OCI-LY7 (cell line): ENCODE measurements around the gene IER5L. TPM values are rescaled to one million over a fixed set of nuclear protein-coding genes. Genes with fewer than 3 reads are reported as not detected.

Source experiments
- BruUV-seq: library from RNA; stranded (reverse); fragments of 400-500 nt; replicated peaks from 2 replicates; lab custom pipeline; 2021; lab: Mats Ljungman, UMichigan
- CTCF ChIA-PET: fragments of 300-600 bp; sonication (Branson Sonifier 250); formaldehyde crosslinking; loops from one replicate; lab custom pipeline; 2022; ENCODE audit warnings: antibody characterized with exemption; ENCODE audit not compliant: unreplicated experiment; lab: Charles Lee
- POLR2A ChIA-PET: fragments of 300-600 bp; sonication (Branson Sonifier 250); formaldehyde crosslinking; loops from one replicate; lab custom pipeline; 2022; ENCODE audit warnings: antibody characterized with exemption; lab: Charles Lee
- DNase-seq: peaks from one replicate; pipeline ENCODE4 v3.0.0-alpha.2; 2015; ENCODE audit warnings: low spot score
- H2AFZ ChIP-seq: fragments of 200-600 bp; sonication (generic), shearing (Covaris generic); 2 replicates; pipeline ENCODE4 v1.6.1; 2014; ENCODE audit warnings: mild to moderate bottlenecking, antibody characterized with exemption, low read length, moderate library complexity
- H3K27ac ChIP-seq: fragments of 200-600 bp; sonication (generic); 2 replicates; pipeline ENCODE4 v1.5.1; 2014; ENCODE audit warnings: mixed run types, low read depth, mild to moderate bottlenecking, moderate library complexity, low read length, inconsistent platforms; ENCODE audit not compliant: poor library complexity, severe bottlenecking
- H3K36me3 ChIP-seq: fragments of 200-600 bp; sonication (generic); 2 replicates; pipeline ENCODE4 v1.6.1; 2014; ENCODE audit warnings: mild to moderate bottlenecking, antibody characterized with exemption, low read length, moderate library complexity, mixed read lengths; ENCODE audit not compliant: insufficient read depth
- H3K4me1 ChIP-seq: fragments of 200-600 bp; sonication (generic); 2 replicates; pipeline ENCODE4 v1.5.1; 2014; ENCODE audit warnings: mild to moderate bottlenecking, low read length; ENCODE audit not compliant: insufficient read depth, poor library complexity, severe bottlenecking
- H3K4me2 ChIP-seq: fragments of 200-600 bp; sonication (generic); 2 replicates; pipeline ENCODE4 v1.6.1; 2014; ENCODE audit warnings: mild to moderate bottlenecking, low read length
- H3K4me3 ChIP-seq: fragments of 200-600 bp; sonication (generic); 2 replicates; pipeline ENCODE4 v1.5.1; 2014; ENCODE audit warnings: mild to moderate bottlenecking, low read depth, low read length; ENCODE audit not compliant: poor library complexity, severe bottlenecking
- H3K79me2 ChIP-seq: fragments of 200-600 bp; sonication (generic); 2 replicates; pipeline ENCODE4 v1.6.1; 2016; ENCODE audit warnings: low read depth, mild to moderate bottlenecking, low read length, moderate library complexity, mixed read lengths; ENCODE audit not compliant: insufficient read depth
- H3K9me2 ChIP-seq: fragments of 200-600 bp; sonication (generic); 2 replicates; pipeline ENCODE4 v1.6.1; 2016; ENCODE audit warnings: mild to moderate bottlenecking, low read length, mixed read lengths; ENCODE audit not compliant: insufficient read depth
- H3K9me3 ChIP-seq: fragments of 200-600 bp; sonication (generic); 2 replicates; pipeline ENCODE4 v1.6.1; 2014; ENCODE audit warnings: mild to moderate bottlenecking, mixed run types, low read length, mixed read lengths
- H4K20me1 ChIP-seq: fragments of 200-600 bp; sonication (generic); 2 replicates; pipeline ENCODE4 v1.6.1; 2014; ENCODE audit warnings: mild to moderate bottlenecking, antibody characterized with exemption, low read length, moderate library complexity, mixed read lengths; ENCODE audit not compliant: insufficient read depth
- EZH2phosphoT487 ChIP-seq: fragments of 200-600 bp; sonication (generic); IDR thresholded peaks from 2 replicates; pipeline ENCODE4 v1.6.1; 2018; ENCODE audit warnings: low read depth, borderline replicate concordance, mild to moderate bottlenecking, mixed run types, antibody characterized with exemption, low read length, moderate library complexity, mixed read lengths
- intact Hi-C: fragments of 100-400 bp; cut with micrococcal nuclease; formaldehyde crosslinking; loops from one replicate; pipeline ENCODE4 v1.10.0; 2022; ENCODE audit not compliant: unreplicated experiment
- total RNA-seq, 2 experiments: library from RNA; depleted of rRNA in 1 of 2; stranded (reverse); fragments of >200 nt in 1 of 2; shearing (Covaris generic) in 1 of 2; gene quantifications; 2 replicates each; pipeline ENCODE4 v1.2.3, GENCODE V29; 2014 to 2022
- TF ChIP-seq, protein P1 (sequence below): fragments of 200-600 bp; sonication (generic); conservative IDR thresholded peaks from 2 replicates; pipeline ENCODE4 v1.5.1; 2014; ENCODE audit warnings: mild to moderate bottlenecking, antibody characterized with exemption, low read length, moderate library complexity, mixed read lengths

Gene IER5L
- total RNA-seq, 2 experiments from 2014 or later, result 2.8 to 21.2 TPM

DNA sequence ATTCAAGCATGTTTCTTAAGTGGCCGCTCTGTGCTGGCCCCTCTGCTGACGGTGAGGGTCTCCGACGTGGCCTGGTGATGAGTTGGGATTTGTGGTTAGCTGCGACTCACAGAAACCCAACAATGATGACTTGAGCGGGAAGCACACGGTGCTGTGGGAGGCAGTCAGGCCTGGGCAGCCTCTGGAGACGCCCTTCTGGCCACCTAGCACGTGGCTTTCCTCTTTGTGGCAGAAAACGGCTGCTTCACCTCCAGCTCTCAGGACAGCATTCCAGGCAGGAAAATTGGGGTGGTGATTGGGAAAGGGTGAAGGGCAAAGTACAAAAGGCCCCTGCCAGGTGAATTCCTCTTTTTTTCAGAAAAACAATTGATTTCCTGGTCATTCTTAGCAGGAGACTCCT lies 17.5 kb upstream of the IER5L start:
- POLR2A ChIA-PET, result no interaction called here

DNA sequence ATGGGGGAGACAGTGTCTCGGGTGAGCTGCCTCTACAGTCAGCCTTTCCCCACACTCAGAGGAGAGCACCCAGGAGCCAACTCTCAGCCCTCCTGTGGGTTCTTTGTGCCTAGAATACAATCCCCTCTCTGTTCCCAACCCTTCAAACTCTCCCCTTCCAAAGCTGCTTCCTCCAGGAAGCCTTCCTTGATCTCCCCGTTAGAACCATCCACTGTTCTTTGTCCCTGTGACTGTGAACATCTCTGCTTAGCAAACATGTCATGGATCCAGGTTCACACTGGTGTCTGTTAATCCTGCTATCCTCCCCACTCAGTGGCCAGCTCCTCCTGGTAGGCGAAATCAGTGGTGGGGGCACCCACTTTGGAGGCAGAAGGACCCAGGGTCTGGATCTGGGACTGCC lies 16.2 kb upstream of the IER5L start:
- no peaks in the 10 kb centered on the region for H3K79me2 ChIP-seq
- H3K4me3 ChIP-seq, result no peak overlapping the region
- 0 out of 2 replicates have a peak, but pooled peaks cover 6% of the 10 kb centered on the region for H3K9me3 ChIP-seq
- H3K36me3 ChIP-seq, result no peaks in the 10 kb centered on the region
- DNase-seq, result no peak
- no TSS peak for BruUV-seq
- TF ChIP-seq, protein P1, sequence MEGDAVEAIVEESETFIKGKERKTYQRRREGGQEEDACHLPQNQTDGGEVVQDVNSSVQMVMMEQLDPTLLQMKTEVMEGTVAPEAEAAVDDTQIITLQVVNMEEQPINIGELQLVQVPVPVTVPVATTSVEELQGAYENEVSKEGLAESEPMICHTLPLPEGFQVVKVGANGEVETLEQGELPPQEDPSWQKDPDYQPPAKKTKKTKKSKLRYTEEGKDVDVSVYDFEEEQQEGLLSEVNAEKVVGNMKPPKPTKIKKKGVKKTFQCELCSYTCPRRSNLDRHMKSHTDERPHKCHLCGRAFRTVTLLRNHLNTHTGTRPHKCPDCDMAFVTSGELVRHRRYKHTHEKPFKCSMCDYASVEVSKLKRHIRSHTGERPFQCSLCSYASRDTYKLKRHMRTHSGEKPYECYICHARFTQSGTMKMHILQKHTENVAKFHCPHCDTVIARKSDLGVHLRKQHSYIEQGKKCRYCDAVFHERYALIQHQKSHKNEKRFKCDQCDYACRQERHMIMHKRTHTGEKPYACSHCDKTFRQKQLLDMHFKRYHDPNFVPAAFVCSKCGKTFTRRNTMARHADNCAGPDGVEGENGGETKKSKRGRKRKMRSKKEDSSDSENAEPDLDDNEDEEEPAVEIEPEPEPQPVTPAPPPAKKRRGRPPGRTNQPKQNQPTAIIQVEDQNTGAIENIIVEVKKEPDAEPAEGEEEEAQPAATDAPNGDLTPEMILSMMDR, result no peak
- no peak for TF ChIP-seq EZH2phosphoT487
- POLR2A ChIA-PET, result no interaction called here
- H3K4me2 ChIP-seq, result no peak overlapping the region
- CTCF ChIA-PET, result no interaction called here
- H2AFZ ChIP-seq, result no peak overlapping the region
- H3K9me2 ChIP-seq, result no peaks in the 10 kb centered on the region
- intact Hi-C loops, result no loop called here
- H3K4me1 ChIP-seq, result no peaks in the 10 kb centered on the region
- H4K20me1 ChIP-seq, result no peaks in the 10 kb centered on the region
- H3K27ac ChIP-seq, result no peak overlapping the region

More for the DNA sequence above, 17.5 kb upstream of the IER5L start:
- CTCF ChIA-PET, result no interaction called here
- DNase-seq, result no peak
- Histone ChIP-seq H4K20me1 (no peaks in the 10 kb centered on the region), H3K4me1 (no peaks in the 10 kb centered on the region), H3K27ac (no peak overlapping the region), H3K9me2 (no peaks in the 10 kb centered on the region), H3K4me3 (no peak overlapping the region), H3K4me2 (no peak overlapping the region), H3K9me3 (0 out of 2 replicates have a peak, but pooled peaks cover 6% of the 10 kb centered on the region), H3K79me2 (no peaks in the 10 kb centered on the region), H3K36me3 (no peaks in the 10 kb centered on the region), H2AFZ (no peak overlapping the region)
- TF ChIP-seq EZH2phosphoT487, result no peak
- TF ChIP-seq, protein P1, result no peak
- BruUV-seq, result no TSS peak
- intact Hi-C loops, result no loop called here

GRCh38 chr9:129193655-129194054 lies 15.6 kb upstream of the IER5L start:
- ChIA-PET POLR2A (no interaction called here), CTCF (no interaction called here)
- Histone ChIP-seq H2AFZ (no peak overlapping the region), H3K79me2 (no peaks in the 10 kb centered on the region), H3K4me3 (no peak overlapping the region), H3K9me2 (no peaks in the 10 kb centered on the region), H3K4me1 (no peaks in the 10 kb centered on the region), H3K4me2 (no peak overlapping the region), H3K36me3 (no peaks in the 10 kb centered on the region), H4K20me1 (no peaks in the 10 kb centered on the region), H3K9me3 (0 out of 2 replicates have a peak, but pooled peaks cover 6% of the 10 kb centered on the region), H3K27ac (no peak overlapping the region)
- TF ChIP-seq, protein P1, result no peak
- TF ChIP-seq EZH2phosphoT487, result no peak
- no TSS peak for BruUV-seq
- no peak for DNase-seq
- intact Hi-C loops, result no loop called here
